Myocyte (in vitro differentiated cells): ENCODE measurements around the gene PHC1. TPM values are rescaled to one million over a fixed set of nuclear protein-coding genes. Genes with fewer than 3 reads are reported as not detected.
"Not testable (repeated sequence)": the region's sequence is repeated elsewhere in the genome, so short reads cannot be mapped to it uniquely, and the experiment has no call there.

Experiments
- DNase-seq: peaks from one replicate; pipeline ENCODE4 v3.0.0-alpha.2; 2012; ENCODE audit warnings: low read depth
- polyA plus RNA-seq: library from polyadenylated mRNA; unstranded; fragments of >200 nt; gene quantifications from one replicate; pipeline ENCODE4 v1.2.1, GENCODE V29; 2012; ENCODE audit warnings: missing spikeins
- total RNA-seq: library from RNA; depleted of rRNA; stranded (reverse); fragments of >200 nt; gene quantifications from 2 replicates; pipeline ENCODE4 v1.2.3, GENCODE V29; 2014

PHC1 gene
- 12.6 TPM in 2 replicates for total RNA-seq
- 16.4 TPM for polyA plus RNA-seq

- DNase-seq: peak; percentile 77
Observed at GRCh38 chr12:8914033-8914715, at the start of gene PHC1. PHC1 (plus strand) TSS chr12:8914509; CDS start chr12:8917678, 3,169 bp downstream.

DNA sequence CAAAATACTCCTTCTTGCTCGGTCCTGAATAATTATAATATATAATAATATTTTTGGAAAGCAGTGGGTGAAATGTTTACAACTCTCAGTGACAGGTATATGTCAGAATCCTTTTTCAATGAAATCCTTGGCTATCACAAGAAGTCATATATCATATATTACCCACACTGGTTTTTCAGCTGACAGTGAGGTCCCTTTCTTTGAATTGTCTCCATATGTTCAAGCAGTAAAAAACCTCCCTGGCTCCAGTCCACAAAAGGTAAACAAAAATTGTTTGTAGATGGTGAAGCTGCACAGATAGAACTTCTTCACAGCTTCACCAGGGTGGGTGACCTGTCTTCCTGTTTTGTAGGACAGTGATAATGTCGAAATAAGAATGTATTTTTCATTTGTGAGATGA is 47.9 kb upstream of the PHC1 start:
- no peak for DNase-seq

- no peak for DNase-seq
Observed at GRCh38 chr12:8867009-8867408, 47.3 kb upstream of the PHC1 start.

- DNase-seq: no peak
Observed at GRCh38 chr12:8867786-8868185, 46.5 kb upstream of the PHC1 start.

DNA sequence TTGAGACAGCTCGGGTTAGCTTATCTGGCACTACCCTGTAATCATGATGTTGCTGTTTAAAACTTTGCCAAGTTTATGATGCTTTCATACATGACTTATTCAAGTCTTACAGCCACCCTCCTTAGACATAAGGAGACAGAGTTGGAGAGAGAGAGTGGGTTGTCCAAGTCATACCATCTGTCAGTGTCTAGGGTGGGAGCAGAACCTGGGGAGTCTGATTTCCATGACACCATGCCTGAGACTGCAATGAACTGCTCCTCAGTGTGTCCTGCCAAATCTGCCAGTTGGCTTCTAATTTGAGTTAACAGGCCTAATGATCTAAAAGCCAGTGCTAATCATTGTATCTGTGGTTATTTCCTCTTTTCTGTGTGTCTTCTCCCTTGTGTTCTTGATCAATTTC is 43.7 kb upstream of the PHC1 start:
- no peak for DNase-seq

GRCh38 chr12:8871068-8871467 is 43.2 kb upstream of the PHC1 start:
- no peak for DNase-seq

DNA sequence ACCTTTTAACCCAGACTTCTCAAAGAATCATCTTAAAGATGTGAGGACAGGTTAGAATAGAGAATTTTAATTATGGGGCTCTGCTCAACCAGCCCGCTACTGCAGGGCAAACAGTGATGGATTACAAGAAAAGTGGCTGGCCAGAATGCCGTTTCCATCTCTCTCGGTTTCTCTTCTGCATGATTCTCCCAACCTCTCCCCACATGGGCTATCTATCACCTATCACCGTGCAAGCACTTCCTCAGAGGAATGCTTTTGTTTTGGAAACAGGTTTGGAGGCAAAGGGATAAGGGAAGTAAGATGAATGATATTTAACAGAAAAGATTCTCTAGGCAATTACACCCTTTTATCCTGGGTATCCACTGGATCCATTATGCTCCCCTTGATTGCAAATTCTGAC is 37.4 kb upstream of the PHC1 start:
- no peak for DNase-seq

- no peak for DNase-seq
Observed at GRCh38 chr12:8886502-8887284, 27.6 kb upstream of the PHC1 start.

- DNase-seq: no peak
Observed at GRCh38 chr12:8887285-8887715, 27.0 kb upstream of the PHC1 start.

GRCh38 chr12:8890313-8891085 is 23.8 kb upstream of the PHC1 start:
- peak; percentile 70 for DNase-seq

DNA sequence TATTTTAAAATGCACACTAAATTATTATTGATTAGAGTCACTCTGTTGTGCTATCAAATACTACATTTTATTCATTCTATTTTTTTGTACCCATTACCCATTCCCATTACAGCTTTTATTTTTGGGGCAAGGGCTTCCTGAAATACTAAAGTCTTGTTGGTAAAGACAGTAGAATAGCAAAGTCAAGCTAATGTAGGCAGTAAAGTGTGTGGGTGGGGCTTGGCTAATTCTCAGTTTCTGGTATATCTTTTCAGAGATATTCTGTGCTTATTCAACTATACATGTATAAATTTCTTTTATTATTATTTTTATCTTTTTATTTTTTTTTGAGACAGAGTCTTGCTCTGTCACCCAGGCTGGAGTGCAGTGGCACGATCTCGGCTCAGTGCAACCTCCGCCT is 22.3 kb upstream of the PHC1 start:
- no peak for DNase-seq

- DNase-seq: no peak
Observed at GRCh38 chr12:8894378-8894777, 19.9 kb upstream of the PHC1 start.

GRCh38 chr12:8894986-8895385 is 19.3 kb upstream of the PHC1 start:
- no peak for DNase-seq

DNA sequence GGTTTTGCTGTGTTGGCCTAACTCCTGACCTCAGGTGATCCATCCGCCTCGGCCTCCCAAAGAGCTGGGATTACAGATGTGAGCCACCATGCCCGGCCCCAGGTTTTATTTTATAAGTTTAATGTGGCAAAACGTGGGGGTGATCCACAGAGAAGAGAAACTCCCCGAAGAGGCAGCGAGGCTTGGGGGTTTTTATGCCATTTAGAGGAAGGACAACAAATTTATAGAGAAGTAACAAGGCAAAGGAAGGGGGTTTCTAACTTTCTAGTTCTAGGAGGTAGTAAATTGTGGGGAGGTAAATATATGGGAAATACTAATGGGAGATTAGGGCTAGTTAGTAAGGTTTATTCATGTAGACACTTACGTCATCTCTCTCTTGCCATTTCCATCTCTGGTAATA is 17.2 kb upstream of the PHC1 start:
- no peak for DNase-seq

GRCh38 chr12:8899830-8900229 is 14.5 kb upstream of the PHC1 start:
- DNase-seq: no peak

DNA sequence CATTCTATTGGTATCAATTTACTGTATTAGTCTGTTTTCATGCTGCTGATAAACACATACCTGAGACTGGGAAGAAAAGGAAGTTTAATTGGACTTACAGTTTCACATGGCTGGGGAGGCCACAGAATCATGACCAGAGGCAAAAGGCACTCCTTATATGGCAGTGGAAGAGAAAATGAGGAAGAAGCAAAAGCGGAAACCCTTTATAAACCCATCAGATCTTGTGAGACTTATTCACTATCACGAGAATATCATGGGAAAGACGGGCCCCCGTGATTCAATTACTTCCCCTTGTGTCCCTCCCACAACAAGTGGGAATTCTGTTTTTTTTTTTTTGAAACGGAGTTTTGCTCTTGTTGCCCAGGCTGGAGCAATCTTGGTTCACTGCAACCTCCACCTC is 11.6 kb upstream of the PHC1 start:
- DNase-seq: not testable (repeated sequence)

- no peak for DNase-seq
Observed at GRCh38 chr12:8903646-8904045, 10.7 kb upstream of the PHC1 start.

- no peak for DNase-seq
Observed at GRCh38 chr12:8904665-8905064, 9.6 kb upstream of the PHC1 start.

GRCh38 chr12:8905546-8905945 is 8.8 kb upstream of the PHC1 start:
- DNase-seq: no peak

DNA sequence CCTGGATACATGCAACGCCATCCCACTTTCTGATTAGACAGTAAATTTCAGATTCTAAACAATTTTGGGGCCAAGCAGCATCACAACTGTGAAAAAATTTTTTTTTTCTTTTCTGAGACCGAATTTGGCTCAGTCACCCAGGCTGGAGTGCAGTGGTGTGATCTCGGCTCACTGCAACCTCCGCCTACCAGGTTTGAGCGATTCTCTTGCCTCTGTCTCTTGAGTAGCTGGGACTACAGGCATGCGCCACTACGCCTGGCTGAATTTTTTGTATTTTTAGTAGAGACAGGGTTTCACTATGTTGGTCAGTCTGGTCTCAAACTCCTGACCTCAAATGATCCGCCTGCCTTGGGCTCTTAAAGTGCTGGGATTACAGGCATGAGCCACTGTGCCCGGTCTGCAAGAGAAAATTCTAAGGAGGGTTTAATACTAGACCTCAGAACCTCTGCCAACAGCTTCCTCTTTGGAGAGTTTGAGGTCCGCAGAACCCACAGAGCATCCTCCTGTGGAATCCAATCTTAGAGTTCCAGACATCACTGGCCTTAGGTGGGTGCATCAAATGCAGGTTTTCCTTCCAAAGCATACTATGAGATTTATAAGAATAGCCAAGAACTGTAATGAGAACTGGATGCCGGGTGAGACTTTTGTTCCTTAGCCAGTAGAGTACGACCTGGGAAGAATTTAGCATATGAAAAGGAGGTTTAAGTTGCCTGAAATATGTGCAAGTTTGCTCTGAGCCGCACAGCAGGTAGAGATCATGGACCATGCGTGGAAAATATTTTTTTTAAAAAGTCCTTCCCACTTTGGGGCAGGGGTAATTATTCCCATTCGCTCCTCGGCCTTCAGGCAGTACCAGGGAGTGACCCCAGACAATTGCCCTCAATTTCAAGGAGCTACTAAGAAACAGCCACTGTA is 7.8 kb upstream of the PHC1 start:
- no peak for DNase-seq

GRCh38 chr12:8907513-8907912 is 6.8 kb upstream of the PHC1 start:
- DNase-seq: no peak
